NCI-H510A treated with DMSO at 0.1 percent for 48 hours (cell line): ENCODE measurements around the gene ARSA.
"Not testable (repeated sequence)": the region's sequence is repeated elsewhere in the genome, so short reads cannot be mapped to it uniquely, and the experiment has no call there.

ENCODE experiments used
- DNase-seq: peaks from one replicate; lab custom pipeline; 2025; lab: John Stamatoyannopoulos, UW

Gene ARSA

DNA sequence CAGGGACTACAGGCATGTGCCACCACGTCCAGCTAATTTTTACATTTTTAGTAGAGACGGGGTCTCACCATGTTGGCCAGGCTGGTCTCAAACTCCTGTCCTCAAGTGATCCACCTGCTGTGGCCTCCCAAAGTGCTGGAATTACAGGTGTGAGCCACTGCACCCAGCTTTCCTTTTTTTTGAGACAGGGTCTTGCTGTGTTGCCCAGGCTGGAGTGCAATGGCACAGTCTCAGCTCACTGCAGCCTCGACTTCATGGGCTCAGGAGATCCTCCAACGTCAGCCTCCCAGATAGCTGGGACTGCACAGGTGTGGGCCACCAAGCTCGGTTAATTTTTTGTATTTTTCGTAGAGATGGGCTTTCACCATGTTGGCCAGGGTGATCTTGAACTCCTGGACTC is 26.7 kb upstream of the ARSA start:
- not testable (repeated sequence) for DNase-seq

GRCh38 chr22:50653256-50653655 is 25.3 kb upstream of the ARSA start:
- DNase-seq, result no peak

- DNase-seq, result not testable (repeated sequence)
Measured at GRCh38 chr22:50643821-50644101, 15.8 kb upstream of the ARSA start.

DNA sequence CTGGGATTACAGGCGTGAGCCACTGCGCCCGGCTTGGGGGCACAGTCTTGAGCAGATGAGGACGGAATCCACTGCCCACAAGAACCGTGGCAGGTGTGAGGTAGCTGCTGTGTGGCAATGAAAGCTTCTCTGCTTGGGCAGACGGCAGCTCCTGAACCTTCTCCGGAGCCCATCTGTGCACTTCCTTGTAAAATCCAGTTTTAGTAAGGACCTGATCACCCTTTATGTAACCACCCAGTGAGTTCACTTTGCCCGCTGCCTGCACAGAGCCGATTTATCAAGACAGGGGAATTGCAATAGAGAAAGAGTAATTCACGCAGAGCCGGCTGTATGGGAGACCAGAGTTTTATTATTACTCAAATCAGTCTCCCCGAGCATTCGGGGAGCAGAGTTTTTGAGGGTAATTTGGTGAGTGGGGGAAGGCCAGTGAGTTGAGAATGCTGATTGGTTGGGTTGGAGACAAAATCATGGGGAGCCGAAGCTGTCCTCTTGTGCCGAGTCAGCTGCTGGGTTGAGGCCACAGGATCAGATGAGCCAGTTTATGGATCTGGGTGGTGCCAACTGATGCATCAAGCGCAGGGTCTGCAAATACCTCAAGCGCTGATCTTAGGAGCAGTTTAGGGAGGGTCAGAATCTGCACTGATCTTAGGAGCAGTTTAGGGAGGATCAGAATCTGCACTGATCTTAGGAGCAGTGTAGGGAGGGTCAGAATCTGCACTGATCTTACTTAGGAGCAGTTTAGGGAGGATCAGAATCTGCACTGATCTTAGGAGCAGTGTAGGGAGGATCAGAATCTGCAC is 15.3 kb upstream of the ARSA start:
- not testable (repeated sequence) for DNase-seq

DNA sequence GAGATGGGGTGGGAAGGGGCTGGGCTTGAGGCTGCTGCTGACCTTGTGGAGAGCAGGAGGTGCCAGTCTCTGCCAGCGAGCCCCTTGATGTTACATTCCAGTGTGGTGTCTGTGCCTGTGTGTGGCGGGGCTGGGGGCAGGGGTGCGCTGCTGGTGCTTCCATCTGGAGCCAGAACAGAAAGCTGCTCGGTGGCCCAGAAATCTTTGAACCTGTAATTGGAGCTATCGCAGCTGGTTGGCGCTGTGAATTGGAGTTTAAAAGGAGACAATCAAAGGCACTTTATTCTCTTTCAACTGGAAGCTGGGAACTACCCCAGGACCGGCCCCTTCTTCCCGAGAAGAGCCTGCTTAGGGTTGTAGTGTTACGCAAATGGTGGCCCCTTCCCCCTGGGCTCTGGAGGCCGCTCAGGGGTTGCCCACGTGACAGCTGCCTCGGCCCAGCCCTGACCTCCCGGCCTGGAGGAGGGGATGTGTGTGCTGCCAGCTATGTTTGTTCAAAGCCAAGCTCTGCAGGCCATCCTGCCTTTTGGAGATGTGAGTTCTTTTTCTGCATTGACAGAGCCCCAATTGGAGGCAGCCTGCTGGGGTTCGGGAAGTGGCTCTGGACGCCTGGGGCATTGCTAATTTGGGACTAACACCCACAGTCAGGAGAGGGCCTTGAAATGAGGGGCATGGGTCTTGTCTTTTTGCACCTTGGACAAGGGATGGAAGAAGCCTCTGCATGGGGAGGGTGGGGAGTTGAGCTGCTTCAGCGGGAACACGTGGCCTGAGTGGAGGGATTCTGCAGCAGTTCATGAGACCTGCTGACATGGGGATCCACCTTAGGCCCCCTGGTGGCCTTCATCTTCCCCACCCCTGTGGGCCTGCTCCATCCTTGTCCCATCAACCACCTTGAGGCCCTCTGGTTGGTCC is 14.0 kb upstream of the ARSA start:
- DNase-seq, result no peak

DNA sequence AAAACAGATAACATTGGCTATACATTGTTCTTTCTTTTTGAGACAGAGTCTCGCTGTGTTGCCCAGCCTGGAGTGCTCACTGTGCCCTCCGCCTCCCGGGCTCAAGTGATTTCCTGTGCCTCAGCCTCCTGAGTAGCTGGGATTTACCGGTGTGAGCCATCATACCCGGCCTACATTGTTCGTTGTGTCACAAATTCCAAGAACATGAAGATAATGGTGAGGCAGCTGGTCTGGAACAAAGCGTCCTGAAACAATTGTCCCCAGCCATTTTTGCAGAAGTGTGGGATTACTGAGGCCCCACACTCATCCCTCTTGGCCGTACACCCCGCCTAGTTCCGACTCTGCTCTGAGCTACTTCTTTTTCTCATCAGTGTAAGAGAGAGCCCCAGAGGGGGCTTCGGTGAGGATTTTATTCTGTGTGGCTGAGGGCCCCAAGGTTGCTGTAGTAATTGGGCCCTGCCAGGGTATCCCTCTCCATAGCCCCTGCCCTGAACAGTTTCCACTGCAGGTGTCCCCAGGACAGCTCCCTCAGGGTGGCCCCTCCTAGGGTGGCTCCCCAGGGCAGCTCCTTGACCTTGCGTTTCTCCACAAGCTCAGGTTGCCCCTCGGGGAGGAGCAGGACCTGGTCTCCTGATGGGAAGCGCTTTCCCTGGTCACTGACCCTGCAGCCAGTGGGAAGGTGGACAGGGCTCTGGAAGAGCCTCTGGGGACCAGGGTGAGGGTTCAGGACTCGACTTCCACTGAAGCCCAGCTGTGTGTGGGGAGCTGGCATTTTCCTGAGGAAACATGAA is 13.1 kb upstream of the ARSA start:
- DNase-seq, result no peak

DNA sequence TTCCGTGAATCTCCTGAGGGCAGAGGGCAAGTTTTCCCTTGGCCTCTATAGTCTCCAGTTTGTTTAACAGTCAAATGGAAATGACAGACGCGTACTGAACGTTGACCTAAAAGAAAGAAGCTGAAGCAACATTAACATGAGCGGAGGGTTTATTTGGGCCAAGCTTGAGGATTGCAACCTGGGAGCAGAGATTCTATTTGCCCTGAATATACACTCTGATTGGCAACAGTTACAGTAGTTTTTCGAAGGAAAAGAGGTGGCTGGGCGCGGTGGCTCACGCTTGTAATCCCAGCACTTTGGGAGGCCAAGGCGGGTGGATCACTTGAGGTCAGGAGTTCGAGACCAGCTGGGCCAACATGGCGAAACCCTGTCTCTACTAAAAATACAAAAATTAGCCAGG is 12.3 kb upstream of the ARSA start:
- not testable (repeated sequence) for DNase-seq

- DNase-seq, result no peak
Measured at GRCh38 chr22:50635591-50635990, 7.6 kb upstream of the ARSA start.

- no peak for DNase-seq
Measured at GRCh38 chr22:50633771-50634170, 5.8 kb upstream of the ARSA start.

- no peak for DNase-seq
Measured at GRCh38 chr22:50633086-50633485, 5.1 kb upstream of the ARSA start.

GRCh38 chr22:50630376-50630775 is 2.4 kb upstream of the ARSA start:
- no peak for DNase-seq

- no peak for DNase-seq
Measured at GRCh38 chr22:50628543-50629134, 687 bp upstream of the ARSA start.

GRCh38 chr22:50626850-50627641 is 906 bp downstream of the ARSA start:
- no peak for DNase-seq

- no peak for DNase-seq
Measured at GRCh38 chr22:50626314-50626849, 1.6 kb downstream of the ARSA start.

DNA sequence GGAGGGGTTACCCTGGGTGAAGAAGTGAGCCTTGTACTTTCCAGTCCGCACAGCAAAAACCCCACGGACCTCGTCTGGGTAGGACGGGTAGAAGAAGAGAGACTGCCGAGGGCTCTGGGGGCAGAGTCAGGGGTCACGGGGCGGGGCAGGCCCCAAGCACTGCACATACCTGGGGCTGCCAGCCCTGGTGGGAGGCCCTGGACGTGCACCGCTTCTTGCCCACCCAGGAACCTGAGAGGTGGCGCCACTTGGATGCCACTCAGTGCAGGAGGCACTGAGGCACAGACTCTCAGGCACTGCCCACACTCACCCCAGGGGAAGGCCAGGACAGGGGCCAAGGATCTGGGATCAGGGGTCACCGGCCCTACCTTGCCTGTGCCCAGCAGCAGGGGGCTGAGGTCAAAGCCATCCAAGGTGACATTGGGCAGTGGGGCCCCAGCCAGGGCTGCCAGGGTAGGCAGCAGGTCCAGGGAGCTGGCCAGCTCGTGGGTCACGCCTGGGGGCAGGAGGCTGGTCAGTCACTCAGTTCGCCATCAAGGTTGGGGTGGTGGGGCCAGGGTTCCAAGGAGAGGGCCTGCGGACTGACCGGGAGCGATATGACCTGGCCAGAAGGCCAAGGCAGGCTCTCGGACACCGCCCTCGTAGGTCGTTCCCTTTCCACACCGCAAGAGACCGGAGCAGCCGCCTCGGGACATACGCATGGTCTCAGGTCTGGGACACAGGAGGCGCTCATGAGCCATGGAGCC is 2.2 kb downstream of the ARSA start:
- no peak for DNase-seq

GRCh38 chr22:50625131-50625567 is 2.8 kb downstream of the ARSA start:
- no peak for DNase-seq

DNA sequence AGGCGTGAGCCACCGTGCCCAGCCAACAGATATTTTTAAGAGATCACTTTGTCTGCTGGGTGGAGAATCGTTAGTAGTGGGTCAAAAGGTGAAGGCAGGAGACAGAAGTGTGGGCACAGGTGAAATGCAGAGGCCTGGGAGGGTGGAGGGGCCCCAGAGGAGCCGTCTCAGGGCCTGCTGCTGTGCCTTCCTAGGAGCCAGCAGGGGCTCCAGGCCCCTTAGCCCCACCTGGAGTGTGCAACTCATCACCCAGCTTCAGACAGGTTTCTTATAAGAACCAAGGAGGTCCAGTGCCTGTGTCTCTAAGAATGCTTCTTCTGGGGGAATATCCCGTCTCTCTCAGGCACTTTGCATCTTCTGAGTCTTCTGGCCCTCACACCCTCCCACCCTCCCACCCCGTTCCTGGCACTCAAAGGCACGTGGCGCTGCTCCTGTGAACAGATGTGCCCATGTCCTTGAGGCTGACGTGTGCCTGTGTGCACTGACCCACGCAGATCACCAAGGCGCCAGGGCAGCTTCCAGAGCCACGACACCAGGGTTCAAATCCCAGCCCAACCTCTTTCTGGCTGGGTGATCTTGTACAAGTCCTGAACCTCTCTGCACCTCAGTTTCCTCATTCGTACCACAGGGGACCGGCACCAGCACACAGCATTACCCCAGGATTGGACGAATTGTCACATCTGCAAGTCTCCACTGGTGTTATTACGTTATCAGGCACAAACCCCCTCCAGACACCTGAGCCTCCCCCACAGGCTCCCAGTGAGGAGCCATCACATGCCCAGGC is 3.4 kb downstream of the ARSA start:
- DNase-seq, result no peak

- DNase-seq, result peak; percentile 82
Measured at GRCh38 chr22:50622723-50623327, 5.1 kb downstream of the ARSA start.
